GM20000 (cell line): ENCODE data around the gene HSD11B1.

Source experiments
- DNase-seq: peaks from one replicate; pipeline ENCODE4 v3.0.0; 2012; ENCODE audit warnings: low spot score
- TF ChIP-seq, protein P1 (sequence below): IDR thresholded peaks from 2 replicates; pipeline ENCODE4 v1.5.1; 2012; ENCODE audit warnings: mild to moderate bottlenecking, control low read depth; ENCODE audit errors: extremely low read depth, missing control alignments

Gene HSD11B1

DNA sequence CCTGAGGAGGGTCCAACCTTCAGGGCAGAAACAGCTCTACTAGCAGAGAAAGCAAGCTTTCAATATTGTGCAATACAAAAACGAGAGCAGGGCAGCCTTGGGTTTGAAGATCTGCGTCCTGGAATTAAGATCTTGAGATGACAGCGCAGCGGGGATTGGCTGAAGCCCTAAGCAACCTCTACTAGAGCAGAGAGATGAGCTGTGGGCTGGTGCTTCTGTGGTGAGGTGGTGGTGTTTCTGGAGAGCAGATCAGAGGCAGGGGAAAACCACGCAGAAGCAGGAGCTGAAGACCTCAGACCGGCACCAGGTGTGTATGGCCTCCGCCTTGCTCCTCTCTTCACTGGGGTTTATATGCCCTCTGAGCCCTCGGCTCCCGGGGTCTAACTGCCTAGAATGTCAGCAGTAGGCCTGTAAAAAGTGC lies 63.7 kb downstream of the HSD11B1 start:
- DNase-seq, result peak; percentile 79
- TF ChIP-seq, protein P1, sequence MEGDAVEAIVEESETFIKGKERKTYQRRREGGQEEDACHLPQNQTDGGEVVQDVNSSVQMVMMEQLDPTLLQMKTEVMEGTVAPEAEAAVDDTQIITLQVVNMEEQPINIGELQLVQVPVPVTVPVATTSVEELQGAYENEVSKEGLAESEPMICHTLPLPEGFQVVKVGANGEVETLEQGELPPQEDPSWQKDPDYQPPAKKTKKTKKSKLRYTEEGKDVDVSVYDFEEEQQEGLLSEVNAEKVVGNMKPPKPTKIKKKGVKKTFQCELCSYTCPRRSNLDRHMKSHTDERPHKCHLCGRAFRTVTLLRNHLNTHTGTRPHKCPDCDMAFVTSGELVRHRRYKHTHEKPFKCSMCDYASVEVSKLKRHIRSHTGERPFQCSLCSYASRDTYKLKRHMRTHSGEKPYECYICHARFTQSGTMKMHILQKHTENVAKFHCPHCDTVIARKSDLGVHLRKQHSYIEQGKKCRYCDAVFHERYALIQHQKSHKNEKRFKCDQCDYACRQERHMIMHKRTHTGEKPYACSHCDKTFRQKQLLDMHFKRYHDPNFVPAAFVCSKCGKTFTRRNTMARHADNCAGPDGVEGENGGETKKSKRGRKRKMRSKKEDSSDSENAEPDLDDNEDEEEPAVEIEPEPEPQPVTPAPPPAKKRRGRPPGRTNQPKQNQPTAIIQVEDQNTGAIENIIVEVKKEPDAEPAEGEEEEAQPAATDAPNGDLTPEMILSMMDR, result no peak

DNA sequence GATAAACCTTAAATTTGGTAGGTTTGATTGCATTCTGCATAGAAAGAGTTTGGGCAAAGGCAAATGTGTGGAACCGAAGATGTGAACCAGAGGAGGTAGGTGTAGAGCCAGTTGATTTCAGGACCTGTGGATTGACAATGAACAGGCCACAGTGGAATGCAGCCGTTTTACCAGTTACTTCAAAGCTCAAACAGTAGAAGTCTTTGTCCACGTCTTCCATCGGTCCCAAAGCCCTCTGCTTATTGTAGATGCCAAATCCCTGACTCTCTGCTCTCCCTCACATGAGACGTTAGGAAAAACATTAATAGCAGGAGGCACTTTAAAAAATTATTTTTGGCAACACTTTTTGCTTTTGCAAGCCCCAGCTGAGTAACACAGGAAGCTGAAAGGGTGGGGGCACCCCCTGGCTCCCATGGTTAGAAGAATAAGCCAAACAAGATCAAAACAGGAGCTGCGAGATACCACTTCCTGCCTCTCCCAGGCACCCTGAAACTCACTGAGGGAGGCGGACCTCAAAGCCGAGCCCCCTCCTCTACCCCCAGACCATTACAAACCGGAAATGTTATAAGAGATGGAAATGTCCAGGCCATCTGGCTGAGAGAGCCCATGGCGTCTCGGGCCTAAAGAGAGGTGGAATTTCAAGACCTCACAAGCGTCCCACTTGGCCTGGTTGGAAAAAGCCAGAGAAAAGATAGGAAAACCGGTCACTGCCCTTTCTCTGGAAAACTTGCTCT lies 64.7 kb downstream of the HSD11B1 start:
- DNase-seq, result peak; percentile 74
- TF ChIP-seq, protein P1, result no peak

DNA sequence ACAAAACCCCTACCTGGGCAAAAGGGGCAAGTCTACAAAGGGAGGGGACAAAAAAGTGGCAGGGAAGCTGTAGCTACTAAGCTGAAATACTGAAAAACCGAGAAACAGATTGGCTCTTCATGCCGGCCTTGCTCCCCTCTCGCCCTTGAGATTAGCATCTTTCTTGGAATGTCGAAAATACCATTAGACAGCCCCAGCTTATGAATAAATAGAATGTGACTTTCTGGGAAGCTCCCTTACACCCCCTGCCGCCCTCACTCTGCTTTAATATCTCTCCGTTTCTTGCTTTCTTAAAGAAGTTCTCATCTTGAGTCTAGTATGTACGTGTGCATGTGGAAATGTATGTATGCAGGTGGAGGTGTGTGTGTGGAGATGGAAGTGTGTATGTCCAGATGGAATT lies 65.3 kb downstream of the HSD11B1 start:
- DNase-seq, result no peak
- TF ChIP-seq, protein P1, result no peak

DNA sequence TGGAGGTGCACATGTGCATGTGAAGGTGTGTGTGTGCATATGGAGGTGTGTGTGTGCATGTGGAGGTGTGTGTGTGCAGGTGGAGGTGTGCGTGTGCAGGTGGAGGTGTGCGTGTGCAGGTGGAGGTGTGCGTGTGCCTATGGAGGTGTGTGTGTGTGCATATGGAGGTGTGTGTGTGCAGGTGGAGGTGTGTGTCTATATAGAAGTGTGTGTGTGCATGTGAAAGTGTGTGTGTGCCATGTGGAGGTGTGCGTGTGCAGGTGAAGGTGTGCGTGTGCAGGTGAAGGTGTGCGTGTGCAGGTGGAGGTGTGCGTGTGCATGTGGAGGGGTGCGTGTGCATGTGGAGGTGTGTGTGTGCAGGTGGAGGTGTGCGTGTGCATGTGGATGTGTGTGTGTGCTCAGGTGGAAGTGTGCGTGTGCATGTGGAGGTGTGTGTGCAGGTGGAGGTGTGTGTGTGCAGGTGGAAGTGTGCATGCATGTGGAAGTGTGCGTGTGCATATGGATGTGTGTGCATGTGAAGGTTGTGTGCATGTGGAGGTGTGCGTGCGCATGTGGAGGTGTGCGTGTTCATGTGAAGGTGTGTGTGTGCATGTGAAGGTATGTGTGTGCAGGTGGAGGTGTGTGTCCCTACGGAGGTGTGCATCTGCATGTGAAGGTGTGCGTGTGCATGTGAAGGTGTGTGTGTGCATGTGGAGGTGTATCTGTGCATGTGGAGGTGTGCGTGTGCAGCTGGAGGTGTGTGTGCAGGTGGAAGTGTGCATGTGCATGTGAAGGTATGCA lies 66.2 kb downstream of the HSD11B1 start:
- DNase-seq, result no peak
- TF ChIP-seq, protein P1, result no peak

DNA sequence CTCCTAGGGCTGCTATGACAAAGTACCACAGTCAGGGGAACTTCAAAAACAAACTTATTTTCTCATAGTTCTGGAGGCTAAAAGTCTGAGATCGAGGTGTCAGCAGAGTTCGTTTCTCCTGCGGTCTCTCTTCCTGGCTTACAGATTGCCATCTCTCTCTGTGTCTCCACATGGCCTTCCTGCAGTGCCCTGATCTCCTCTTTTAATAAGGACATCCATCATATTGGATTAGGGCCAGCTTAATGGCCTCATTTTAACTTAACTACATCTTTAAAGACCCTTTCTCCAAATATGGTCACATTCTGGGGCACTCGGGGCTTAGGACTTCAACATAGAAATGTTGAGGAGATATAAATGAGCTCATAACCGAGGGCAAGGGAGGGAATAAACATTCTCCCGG lies 67.5 kb downstream of the HSD11B1 start:
- no peak for DNase-seq
- TF ChIP-seq, protein P1, result no peak

DNA sequence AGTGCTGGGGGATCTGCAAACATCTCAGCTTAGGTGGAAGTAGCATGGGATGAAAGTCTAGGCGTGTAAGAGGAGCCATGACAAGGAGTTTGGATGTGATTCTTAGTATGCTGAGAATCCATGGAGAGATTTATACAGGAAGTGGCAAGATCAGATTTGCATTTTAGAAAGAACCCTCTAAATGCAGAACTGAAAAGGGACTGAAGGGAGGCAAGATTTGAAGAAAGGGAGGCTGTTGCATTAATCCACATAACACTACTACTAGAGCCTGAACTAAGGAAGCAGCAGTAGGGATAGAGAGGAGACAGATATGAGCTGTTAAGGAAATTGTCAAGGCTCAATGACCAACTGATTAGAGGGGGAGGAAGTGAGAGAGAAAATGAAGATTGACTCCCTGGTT lies 69.9 kb downstream of the HSD11B1 start:
- TF ChIP-seq, protein P1, result no peak
- DNase-seq, result no peak

DNA sequence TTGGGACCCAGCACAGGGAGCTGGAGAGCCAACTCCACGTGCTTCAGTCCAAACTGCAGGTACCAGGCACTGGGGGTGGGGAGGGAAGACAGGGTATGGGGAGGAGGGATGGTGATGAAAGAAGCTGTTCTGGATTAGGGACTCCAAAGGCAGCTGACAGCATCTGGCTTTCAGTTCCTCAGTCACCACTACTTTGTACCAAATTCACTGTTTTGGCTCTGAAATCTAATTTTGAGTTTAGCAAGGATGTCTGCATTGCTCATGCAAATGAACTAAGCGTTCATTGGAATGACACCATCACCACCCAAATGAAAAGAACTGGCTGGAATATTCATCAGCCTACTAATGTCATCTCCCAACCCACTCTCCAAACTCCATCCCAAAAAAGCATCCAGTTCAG lies 71.0 kb downstream of the HSD11B1 start:
- TF ChIP-seq, protein P1, result no peak
- DNase-seq, result no peak
